GM08714 (cell line): Measurements from ENCODE around the gene NT5DC1.

Experiments used
- H3K4me3 ChIP-seq: fragments of 200-500 bp; sonication (Bioruptor generic); 2 replicates; pipeline ENCODE4 v1.5.1; 2014; ENCODE audit warnings: mild to moderate bottlenecking, low read length, inconsistent platforms
- ZNF274 ChIP-seq: IDR thresholded peaks from 2 replicates; pipeline ENCODE4 v1.6.1; 2012; ENCODE audit warnings: mild to moderate bottlenecking, low read depth, low read length

Gene NT5DC1

GRCh38 chr6:116104636-116105035 lies 4.0 kb downstream of the NT5DC1 start:
- TF ChIP-seq ZNF274 = no peak
- no peak overlapping the region for H3K4me3 ChIP-seq

DNA sequence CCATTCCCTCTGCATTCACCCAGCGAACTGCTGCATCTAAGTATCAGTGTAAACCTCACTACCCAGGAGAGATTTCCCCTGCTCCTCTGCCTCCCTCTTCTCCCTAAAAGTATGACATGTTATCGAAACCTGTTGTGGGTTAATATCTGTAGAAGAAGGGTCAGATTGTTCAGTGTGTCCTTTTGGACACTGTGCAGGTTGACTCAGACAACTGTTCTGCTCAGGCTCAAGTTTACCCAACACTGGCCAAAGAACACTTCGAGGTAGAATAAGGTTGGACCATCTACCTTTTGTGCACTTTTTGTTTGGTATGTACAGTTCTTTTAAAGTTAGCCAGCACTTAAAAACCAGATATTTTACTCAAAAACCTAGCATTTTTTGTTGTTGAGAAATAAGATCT lies 4.6 kb downstream of the NT5DC1 start:
- no peak for TF ChIP-seq ZNF274
- H3K4me3 ChIP-seq = peak overlapping the region; percentile 3; the same call in 1 of the 2 replicates

DNA sequence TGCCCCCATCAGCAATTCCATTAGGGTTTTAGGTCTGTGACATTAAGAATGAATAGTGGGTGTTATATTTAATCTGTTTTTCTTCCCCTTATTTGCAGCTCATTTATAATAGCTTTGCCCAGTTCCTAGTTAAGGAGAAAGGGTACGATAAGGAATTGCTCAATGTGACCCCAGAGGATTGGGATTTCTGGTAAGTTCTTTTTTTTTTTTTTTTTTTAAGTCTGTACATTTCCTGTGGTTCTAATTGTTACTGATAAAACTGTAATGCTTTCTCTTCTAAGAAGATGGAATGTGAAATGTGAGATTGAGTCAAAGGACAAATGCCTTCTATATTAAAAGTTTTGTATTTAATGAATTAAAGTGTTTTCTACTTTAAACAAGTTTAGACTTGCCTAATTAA lies 5.5 kb downstream of the NT5DC1 start:
- no peak for TF ChIP-seq ZNF274

GRCh38 chr6:116108836-116109235 lies 8.2 kb downstream of the NT5DC1 start:
- no peak for TF ChIP-seq ZNF274
- H3K4me3 ChIP-seq = no peak overlapping the region

More for the DNA sequence above, 5.5 kb downstream of the NT5DC1 start:
- H3K4me3 ChIP-seq = no peak overlapping the region; the same call in 1 of the 2 replicates

DNA sequence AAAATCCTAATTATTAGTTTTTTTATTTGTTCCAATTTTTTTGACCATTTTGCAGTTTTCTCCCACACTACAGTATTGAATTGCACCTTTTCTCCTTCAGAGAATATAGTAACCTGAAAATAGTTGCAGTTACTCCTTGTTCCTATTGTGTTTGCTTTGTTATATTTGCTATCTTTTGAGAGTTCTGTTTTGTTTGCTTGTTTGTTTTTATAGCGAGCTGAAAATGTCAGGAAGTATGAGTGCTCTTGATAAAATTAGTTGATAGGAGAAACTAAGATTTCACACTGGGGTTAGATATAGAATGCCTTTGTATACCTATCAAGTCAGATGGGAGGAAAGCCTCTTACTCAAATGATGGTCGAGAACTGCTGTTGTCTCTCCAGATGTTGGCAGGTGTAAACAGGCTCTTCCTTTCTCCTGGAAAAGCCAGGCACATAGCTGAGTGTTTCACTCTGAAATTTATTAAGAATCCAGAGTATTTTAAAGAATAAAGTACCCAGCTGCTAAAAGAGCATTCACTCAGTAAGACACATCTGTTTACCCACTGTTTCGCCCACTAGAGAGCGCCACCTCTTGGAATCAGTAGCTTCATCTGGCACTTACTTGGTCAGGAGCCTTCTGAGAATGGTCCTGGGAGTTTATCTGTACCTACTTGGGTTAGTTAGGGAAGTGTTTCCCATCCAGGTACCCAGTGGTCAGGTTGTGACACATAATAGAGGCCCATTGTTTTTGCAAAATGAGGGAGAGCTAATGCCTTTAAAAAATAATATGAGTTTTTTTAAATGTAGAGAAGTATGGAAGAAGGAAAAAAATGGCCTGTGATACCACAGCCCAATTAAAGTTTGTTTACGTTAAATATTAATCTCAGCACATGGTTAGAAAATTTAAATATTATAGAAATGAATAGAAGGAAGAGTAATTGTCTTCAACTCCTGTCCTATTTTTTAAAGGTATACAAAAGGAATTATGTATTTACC lies 11.2 kb downstream of the NT5DC1 start:
- no peak overlapping the region for H3K4me3 ChIP-seq
- TF ChIP-seq ZNF274 = no peak

- TF ChIP-seq ZNF274 = no peak
- no peak overlapping the region for H3K4me3 ChIP-seq
These were observed 12.7 kb downstream of the NT5DC1 start for GRCh38 chr6:116113386-116113785.

GRCh38 chr6:116115781-116116180 lies 15.1 kb downstream of the NT5DC1 start:
- no peak for TF ChIP-seq ZNF274
- H3K4me3 ChIP-seq = no peak overlapping the region

DNA sequence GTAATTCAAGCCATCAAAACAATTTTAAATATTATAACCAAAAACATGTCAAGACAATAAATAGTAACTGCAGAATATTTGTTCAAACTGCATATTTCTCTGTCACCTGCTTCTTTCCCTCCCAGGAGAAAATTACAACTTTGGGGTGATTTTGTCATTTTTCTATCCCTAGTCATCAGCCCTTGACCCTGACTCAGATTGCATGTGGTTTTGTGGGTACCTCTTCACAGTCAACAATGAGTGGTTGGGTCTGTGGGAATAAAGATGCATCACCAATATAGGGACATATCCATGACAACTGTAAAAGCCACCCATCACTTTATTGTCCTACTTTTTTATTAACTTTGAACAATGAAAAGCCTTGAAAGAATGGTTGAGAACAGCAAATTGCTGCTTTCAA lies 18.0 kb downstream of the NT5DC1 start:
- TF ChIP-seq ZNF274 = no peak
- H3K4me3 ChIP-seq = no peak overlapping the region

- H3K4me3 ChIP-seq = no peak overlapping the region
- TF ChIP-seq ZNF274 = no peak
These were observed 19.8 kb downstream of the NT5DC1 start for GRCh38 chr6:116120430-116120829.

GRCh38 chr6:116126032-116126431 lies 25.4 kb downstream of the NT5DC1 start, which contains the start of gene COL10A1:
COL10A1 (minus strand) TSS chr6:116126132; CDS start chr6:116125492, 640 bp downstream.
- TF ChIP-seq ZNF274 = no peak
- no peak within 1 kb of the TSS for H3K4me3 ChIP-seq

DNA sequence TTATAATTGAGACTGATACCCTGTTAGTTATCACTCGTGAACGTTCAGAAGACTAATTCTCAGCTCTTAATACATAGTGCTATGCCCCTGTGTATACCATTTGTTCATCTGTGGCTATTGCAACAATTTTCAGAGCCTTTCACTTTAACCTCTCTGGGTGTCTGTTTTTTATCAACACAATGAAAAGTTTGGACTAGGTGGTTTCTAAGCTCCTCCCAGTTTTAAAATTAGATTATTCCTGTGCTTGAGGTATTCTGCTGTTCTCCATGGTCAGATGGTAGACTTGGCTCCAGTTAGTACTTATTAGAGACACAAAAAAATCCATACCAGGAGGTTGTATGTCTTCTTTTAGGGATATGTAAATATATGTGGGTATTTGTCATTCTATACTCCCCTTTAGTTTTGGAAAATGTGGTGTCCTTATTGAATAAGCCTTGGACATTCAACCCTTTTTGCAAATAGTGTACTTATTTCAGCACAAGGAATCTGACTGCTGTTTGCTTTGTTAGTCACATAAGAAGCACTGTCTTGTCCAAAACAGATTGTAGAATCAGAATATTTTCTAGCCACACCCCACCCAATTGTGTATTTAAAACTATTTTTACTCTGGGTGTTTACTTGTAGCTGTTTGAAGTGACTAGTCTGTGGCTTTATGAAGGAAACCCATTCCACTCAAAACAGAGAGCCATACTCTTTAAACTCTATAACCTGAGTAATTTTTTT lies 27.3 kb downstream of the NT5DC1 start:
- H3K4me3 ChIP-seq = no peak overlapping the region
- TF ChIP-seq ZNF274 = no peak

- no peak overlapping the region for H3K4me3 ChIP-seq
- no peak for TF ChIP-seq ZNF274
These were observed 32.8 kb downstream of the NT5DC1 start for GRCh38 chr6:116133453-116133852.

GRCh38 chr6:116136373-116136772 lies 35.7 kb downstream of the NT5DC1 start:
- H3K4me3 ChIP-seq = no peak overlapping the region
- no peak for TF ChIP-seq ZNF274

GRCh38 chr6:116136933-116137340 lies 36.3 kb downstream of the NT5DC1 start:
- TF ChIP-seq ZNF274 = no peak
- H3K4me3 ChIP-seq = no peak overlapping the region

- no peak overlapping the region for H3K4me3 ChIP-seq
- no peak for TF ChIP-seq ZNF274
These were observed 39.3 kb downstream of the NT5DC1 start for GRCh38 chr6:116139917-116140316.

DNA sequence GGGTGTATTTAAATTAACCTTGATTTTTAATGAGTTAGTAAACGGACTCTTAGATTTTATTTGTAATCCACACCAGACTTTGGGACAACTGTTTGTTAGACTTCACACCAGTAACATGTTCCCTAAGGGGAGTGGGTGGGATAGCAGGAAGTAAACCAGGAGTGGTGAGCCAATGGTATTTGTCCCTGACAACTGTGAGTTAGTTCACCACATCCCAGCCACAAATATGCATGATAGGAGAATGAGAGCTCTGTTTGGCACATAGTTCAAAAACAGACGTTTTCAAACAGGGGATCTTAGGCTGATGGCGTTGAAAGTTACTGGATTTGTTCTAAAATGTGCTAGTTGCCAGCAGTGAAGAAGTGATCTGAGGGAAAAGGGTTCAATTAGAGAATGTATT lies 44.0 kb downstream of the NT5DC1 start:
- no peak overlapping the region for H3K4me3 ChIP-seq
- TF ChIP-seq ZNF274 = no peak
